ENCODE results near the gene RP9.

Gene RP9

DNA sequence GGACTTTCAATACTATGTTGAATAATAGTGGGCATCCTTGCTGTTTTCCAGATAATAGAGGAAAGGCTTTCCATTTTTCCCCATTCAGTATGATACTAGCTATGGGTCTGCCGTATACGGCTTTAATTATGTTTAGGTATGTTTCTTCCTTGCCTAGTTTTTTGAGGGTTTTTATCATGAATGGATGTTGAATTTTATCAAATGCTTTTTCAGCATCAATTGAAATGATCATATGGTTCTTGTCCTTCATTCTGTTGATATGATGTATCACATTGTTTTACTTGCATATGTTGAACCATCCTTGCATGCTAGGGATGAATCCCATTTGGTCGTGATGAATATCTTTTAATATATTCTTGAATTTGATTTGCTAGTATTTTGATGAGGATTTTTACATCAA, 9.2 kb upstream of the RP9 start (continued):
- TF ChIP-seq, protein P1, sequence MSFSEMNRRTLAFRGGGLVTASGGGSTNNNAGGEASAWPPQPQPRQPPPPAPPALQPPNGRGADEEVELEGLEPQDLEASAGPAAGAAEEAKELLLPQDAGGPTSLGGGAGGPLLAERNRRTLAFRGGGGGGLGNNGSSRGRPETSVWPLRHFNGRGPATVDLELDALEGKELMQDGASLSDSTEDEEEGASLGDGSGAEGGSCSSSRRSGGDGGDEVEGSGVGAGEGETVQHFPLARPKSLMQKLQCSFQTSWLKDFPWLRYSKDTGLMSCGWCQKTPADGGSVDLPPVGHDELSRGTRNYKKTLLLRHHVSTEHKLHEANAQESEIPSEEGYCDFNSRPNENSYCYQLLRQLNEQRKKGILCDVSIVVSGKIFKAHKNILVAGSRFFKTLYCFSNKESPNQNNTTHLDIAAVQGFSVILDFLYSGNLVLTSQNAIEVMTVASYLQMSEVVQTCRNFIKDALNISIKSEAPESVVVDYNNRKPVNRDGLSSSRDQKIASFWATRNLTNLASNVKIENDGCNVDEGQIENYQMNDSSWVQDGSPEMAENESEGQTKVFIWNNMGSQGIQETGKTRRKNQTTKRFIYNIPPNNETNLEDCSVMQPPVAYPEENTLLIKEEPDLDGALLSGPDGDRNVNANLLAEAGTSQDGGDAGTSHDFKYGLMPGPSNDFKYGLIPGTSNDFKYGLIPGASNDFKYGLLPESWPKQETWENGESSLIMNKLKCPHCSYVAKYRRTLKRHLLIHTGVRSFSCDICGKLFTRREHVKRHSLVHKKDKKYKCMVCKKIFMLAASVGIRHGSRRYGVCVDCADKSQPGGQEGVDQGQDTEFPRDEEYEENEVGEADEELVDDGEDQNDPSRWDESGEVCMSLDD (tag by site-specific recombination; IDR thresholded peaks at IDR 0.05) = no peak
- TF ChIP-seq REPIN1 (tag by site-specific recombination; IDR thresholded peaks at IDR 0.05; ENCODE audit: low read depth) (no peak), ZNF157 (tag by site-specific recombination; IDR thresholded peaks at IDR 0.05) (no peak), TCF7L2 (IDR thresholded peaks at IDR 0.05; ENCODE audit: borderline replicate concordance, low read depth, low read length) (no peak), ZNF155 (tag by site-specific recombination; IDR thresholded peaks at IDR 0.05) (no peak), ZFP69B (tag by site-specific recombination; IDR thresholded peaks at IDR 0.05) (no peak), ZNF239 (tag by site-specific recombination; IDR thresholded peaks at IDR 0.05) (no peak)
- TF ChIP-seq, protein P2, sequence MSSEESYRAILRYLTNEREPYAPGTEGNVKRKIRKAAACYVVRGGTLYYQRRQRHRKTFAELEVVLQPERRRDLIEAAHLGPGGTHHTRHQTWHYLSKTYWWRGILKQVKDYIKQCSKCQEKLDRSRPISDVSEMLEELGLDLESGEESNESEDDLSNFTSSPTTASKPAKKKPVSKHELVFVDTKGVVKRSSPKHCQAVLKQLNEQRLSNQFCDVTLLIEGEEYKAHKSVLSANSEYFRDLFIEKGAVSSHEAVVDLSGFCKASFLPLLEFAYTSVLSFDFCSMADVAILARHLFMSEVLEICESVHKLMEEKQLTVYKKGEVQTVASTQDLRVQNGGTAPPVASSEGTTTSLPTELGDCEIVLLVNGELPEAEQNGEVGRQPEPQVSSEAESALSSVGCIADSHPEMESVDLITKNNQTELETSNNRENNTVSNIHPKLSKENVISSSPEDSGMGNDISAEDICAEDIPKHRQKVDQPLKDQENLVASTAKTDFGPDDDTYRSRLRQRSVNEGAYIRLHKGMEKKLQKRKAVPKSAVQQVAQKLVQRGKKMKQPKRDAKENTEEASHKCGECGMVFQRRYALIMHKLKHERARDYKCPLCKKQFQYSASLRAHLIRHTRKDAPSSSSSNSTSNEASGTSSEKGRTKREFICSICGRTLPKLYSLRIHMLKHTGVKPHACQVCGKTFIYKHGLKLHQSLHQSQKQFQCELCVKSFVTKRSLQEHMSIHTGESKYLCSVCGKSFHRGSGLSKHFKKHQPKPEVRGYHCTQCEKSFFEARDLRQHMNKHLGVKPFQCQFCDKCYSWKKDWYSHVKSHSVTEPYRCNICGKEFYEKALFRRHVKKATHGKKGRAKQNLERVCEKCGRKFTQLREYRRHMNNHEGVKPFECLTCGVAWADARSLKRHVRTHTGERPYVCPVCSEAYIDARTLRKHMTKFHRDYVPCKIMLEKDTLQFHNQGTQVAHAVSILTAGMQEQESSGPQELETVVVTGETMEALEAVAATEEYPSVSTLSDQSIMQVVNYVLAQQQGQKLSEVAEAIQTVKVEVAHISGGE (tag by site-specific recombination; conservative IDR thresholded peaks at IDR 0.05; ENCODE audit: low read depth) = no peak
- TF ChIP-seq, protein P3, sequence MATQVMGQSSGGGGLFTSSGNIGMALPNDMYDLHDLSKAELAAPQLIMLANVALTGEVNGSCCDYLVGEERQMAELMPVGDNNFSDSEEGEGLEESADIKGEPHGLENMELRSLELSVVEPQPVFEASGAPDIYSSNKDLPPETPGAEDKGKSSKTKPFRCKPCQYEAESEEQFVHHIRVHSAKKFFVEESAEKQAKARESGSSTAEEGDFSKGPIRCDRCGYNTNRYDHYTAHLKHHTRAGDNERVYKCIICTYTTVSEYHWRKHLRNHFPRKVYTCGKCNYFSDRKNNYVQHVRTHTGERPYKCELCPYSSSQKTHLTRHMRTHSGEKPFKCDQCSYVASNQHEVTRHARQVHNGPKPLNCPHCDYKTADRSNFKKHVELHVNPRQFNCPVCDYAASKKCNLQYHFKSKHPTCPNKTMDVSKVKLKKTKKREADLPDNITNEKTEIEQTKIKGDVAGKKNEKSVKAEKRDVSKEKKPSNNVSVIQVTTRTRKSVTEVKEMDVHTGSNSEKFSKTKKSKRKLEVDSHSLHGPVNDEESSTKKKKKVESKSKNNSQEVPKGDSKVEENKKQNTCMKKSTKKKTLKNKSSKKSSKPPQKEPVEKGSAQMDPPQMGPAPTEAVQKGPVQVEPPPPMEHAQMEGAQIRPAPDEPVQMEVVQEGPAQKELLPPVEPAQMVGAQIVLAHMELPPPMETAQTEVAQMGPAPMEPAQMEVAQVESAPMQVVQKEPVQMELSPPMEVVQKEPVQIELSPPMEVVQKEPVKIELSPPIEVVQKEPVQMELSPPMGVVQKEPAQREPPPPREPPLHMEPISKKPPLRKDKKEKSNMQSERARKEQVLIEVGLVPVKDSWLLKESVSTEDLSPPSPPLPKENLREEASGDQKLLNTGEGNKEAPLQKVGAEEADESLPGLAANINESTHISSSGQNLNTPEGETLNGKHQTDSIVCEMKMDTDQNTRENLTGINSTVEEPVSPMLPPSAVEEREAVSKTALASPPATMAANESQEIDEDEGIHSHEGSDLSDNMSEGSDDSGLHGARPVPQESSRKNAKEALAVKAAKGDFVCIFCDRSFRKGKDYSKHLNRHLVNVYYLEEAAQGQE (tag by site-specific recombination; IDR thresholded peaks at IDR 0.05) = no peak
- TF ChIP-seq, protein P4, sequence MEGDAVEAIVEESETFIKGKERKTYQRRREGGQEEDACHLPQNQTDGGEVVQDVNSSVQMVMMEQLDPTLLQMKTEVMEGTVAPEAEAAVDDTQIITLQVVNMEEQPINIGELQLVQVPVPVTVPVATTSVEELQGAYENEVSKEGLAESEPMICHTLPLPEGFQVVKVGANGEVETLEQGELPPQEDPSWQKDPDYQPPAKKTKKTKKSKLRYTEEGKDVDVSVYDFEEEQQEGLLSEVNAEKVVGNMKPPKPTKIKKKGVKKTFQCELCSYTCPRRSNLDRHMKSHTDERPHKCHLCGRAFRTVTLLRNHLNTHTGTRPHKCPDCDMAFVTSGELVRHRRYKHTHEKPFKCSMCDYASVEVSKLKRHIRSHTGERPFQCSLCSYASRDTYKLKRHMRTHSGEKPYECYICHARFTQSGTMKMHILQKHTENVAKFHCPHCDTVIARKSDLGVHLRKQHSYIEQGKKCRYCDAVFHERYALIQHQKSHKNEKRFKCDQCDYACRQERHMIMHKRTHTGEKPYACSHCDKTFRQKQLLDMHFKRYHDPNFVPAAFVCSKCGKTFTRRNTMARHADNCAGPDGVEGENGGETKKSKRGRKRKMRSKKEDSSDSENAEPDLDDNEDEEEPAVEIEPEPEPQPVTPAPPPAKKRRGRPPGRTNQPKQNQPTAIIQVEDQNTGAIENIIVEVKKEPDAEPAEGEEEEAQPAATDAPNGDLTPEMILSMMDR (tag by site-specific recombination; IDR thresholded peaks at IDR 0.05) = no peak

DNA sequence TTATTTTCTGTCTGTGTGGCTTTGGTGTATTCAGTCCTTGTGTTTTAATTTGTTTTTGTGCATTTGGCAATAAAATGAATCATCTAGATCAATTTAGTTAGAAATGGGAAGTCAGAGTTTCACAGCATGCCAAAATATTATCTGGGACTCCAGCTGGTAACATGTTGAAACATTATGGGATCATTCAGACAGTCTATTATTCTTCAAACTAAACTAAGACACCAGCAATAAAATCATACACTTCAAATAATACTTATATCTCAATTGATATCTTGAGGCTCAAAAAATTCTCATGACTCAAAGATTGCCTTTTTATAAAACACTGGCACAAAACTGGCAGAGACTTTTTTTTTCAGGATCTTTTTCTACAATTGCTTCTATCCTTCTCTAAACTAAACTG, 5.8 kb upstream of the RP9 start:
- H3K4me1 ChIP-seq (ENCODE audit: control insufficient read depth, insufficient read depth, low read length) = no peaks in the 10 kb centered on the region
- POLR2A ChIA-PET = no interaction called here
- CTCF ChIA-PET = no interaction called here
- H3K4me3 ChIP-seq (ENCODE audit: low read depth, low read length) = no peak overlapping the region
- H3K36me3 ChIP-seq (ENCODE audit: control insufficient read depth in 2 of 2, insufficient read depth in 1 of 2, low read length in 2 of 2) = no peaks in the 10 kb centered on the region
- H3K9me3 ChIP-seq (ENCODE audit: control insufficient read depth, insufficient read depth, low read depth, low read length) = no peaks in the 10 kb centered on the region
- no peak for TF ChIP-seq ZBTB7A (tag by site-specific recombination; IDR thresholded peaks at IDR 0.05; ENCODE audit: low read depth)
- TF ChIP-seq ZNF132 (tag by site-specific recombination; IDR thresholded peaks at IDR 0.05; ENCODE audit: borderline replicate concordance) = no peak
- no peak for TF ChIP-seq ZNF571 (tag by site-specific recombination; IDR thresholded peaks at IDR 0.05)
- TF ChIP-seq HOXD13 (CRISPR knock-in tag; IDR thresholded peaks at IDR 0.05; ENCODE audit: borderline replicate concordance) = no peak
- TF ChIP-seq ZNF10 (tag by site-specific recombination; IDR thresholded peaks at IDR 0.05) = no peak
- TF ChIP-seq, protein P5, sequence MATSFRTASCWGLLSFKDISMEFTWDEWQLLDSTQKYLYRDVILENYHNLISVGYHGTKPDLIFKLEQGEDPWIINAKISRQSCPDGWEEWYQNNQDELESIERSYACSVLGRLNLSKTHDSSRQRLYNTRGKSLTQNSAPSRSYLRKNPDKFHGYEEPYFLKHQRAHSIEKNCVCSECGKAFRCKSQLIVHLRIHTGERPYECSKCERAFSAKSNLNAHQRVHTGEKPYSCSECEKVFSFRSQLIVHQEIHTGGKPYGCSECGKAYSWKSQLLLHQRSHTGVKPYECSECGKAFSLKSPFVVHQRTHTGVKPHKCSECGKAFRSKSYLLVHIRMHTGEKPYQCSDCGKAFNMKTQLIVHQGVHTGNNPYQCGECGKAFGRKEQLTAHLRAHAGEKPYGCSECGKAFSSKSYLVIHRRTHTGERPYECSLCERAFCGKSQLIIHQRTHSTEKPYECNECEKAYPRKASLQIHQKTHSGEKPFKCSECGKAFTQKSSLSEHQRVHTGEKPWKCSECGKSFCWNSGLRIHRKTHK (tag by site-specific recombination; IDR thresholded peaks at IDR 0.05) = no peak
- no peak overlapping the region for H3K27ac ChIP-seq (ENCODE audit: extremely low read depth, low read depth, low read length)

Measured in HEK293 (cell line).